ENCODE results near the gene RPL41.

RPL41 gene

DNA sequence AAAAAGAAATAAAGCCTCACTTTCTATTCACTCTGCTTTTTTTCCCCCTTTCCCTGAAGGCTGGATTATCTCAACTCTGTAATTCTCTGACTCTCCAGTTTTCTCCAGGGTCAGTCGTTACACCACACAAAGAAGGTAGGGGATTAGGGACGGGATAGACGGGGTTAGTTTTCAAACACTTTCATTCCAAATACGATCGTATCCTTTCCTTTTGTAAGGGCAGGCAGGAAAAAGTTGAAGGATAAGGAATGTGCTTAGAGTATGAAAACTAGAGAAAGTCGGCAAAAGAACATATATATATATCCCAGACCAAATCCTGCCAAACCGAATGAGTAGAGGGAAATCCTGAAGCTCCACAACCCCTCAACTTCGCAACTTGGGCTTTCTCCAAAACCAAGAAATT lies 11.1 kb downstream of the RPL41 start (continued):
- TF ChIP-seq TRIM28 (IDR thresholded peaks at IDR 0.05; ENCODE audit: borderline replicate concordance, low read length) (no peak), ZBTB17 (tag by site-specific recombination; IDR thresholded peaks at IDR 0.05) (no peak), ZNF660 (tag by site-specific recombination; IDR thresholded peaks at IDR 0.05) (0 out of 2 replicates have a peak, but pooled peaks have one; percentile 10), ZSCAN23 (tag by site-specific recombination; IDR thresholded peaks at IDR 0.05) (0 out of 2 replicates have a peak, but pooled peaks have one; percentile 45), HOXC10 (CRISPR knock-in tag; IDR thresholded peaks at IDR 0.05) (no peak), ZNF404 (tag by site-specific recombination; IDR thresholded peaks at IDR 0.05) (no peak), ZNF501 (tag by site-specific recombination; IDR thresholded peaks at IDR 0.05) (0 out of 2 replicates have a peak, but pooled peaks have one; percentile 17), REPIN1 (tag by site-specific recombination; IDR thresholded peaks at IDR 0.05; ENCODE audit: low read depth) (no peak), IKZF3 (tag by site-specific recombination; IDR thresholded peaks at IDR 0.05) (peak; percentile 83), ZNF791 (tag by site-specific recombination; IDR thresholded peaks at IDR 0.05) (no peak), ZNF571 (tag by site-specific recombination; IDR thresholded peaks at IDR 0.05) (no peak), ZNF341 (tag by site-specific recombination; IDR thresholded peaks at IDR 0.05; ENCODE audit: low read depth) (no peak), ZEB2 (tag by site-specific recombination; IDR thresholded peaks at IDR 0.05) (no peak; the same call in 1 of the 2 replicates), ZNF830 (tag by site-specific recombination; IDR thresholded peaks at IDR 0.05; ENCODE audit: low read depth) (no peak), ZSCAN30 (tag by site-specific recombination; IDR thresholded peaks at IDR 0.05) (no peak), GFI1B (tag by site-specific recombination; IDR thresholded peaks at IDR 0.05) (no peak), PRDM1 (tag by site-specific recombination; IDR thresholded peaks at IDR 0.05) (peak; percentile 96), ZNF561 (tag by site-specific recombination; IDR thresholded peaks at IDR 0.05; ENCODE audit: borderline replicate concordance) (0 out of 2 replicates have a peak, but pooled peaks have one; percentile 34), KLF16 (tag by site-specific recombination; IDR thresholded peaks at IDR 0.05) (peak; percentile 45; the same call in 1 of the 2 replicates)
- TF ChIP-seq, protein P1, sequence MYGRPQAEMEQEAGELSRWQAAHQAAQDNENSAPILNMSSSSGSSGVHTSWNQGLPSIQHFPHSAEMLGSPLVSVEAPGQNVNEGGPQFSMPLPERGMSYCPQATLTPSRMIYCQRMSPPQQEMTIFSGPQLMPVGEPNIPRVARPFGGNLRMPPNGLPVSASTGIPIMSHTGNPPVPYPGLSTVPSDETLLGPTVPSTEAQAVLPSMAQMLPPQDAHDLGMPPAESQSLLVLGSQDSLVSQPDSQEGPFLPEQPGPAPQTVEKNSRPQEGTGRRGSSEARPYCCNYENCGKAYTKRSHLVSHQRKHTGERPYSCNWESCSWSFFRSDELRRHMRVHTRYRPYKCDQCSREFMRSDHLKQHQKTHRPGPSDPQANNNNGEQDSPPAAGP (tag by site-specific recombination; IDR thresholded peaks at IDR 0.05) = 0 out of 2 replicates have a peak, but pooled peaks have one; percentile 44
- TF ChIP-seq, protein P2, sequence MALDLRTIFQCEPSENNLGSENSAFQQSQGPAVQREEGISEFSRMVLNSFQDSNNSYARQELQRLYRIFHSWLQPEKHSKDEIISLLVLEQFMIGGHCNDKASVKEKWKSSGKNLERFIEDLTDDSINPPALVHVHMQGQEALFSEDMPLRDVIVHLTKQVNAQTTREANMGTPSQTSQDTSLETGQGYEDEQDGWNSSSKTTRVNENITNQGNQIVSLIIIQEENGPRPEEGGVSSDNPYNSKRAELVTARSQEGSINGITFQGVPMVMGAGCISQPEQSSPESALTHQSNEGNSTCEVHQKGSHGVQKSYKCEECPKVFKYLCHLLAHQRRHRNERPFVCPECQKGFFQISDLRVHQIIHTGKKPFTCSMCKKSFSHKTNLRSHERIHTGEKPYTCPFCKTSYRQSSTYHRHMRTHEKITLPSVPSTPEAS (tag by site-specific recombination; IDR thresholded peaks at IDR 0.05) = no peak
- TF ChIP-seq, protein P3, sequence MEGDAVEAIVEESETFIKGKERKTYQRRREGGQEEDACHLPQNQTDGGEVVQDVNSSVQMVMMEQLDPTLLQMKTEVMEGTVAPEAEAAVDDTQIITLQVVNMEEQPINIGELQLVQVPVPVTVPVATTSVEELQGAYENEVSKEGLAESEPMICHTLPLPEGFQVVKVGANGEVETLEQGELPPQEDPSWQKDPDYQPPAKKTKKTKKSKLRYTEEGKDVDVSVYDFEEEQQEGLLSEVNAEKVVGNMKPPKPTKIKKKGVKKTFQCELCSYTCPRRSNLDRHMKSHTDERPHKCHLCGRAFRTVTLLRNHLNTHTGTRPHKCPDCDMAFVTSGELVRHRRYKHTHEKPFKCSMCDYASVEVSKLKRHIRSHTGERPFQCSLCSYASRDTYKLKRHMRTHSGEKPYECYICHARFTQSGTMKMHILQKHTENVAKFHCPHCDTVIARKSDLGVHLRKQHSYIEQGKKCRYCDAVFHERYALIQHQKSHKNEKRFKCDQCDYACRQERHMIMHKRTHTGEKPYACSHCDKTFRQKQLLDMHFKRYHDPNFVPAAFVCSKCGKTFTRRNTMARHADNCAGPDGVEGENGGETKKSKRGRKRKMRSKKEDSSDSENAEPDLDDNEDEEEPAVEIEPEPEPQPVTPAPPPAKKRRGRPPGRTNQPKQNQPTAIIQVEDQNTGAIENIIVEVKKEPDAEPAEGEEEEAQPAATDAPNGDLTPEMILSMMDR (tag by site-specific recombination; IDR thresholded peaks at IDR 0.05) = no peak
- TF ChIP-seq, protein P4, sequence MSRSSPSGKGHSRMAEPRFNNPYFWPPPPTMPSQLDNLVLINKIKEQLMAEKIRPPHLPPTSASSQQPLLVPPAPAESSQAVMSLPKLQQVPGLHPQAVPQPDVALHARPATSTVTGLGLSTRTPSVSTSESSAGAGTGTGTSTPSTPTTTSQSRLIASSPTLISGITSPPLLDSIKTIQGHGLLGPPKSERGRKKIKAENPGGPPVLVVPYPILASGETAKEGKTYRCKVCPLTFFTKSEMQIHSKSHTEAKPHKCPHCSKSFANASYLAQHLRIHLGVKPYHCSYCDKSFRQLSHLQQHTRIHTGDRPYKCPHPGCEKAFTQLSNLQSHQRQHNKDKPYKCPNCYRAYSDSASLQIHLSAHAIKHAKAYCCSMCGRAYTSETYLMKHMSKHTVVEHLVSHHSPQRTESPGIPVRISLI (tag by site-specific recombination; IDR thresholded peaks at IDR 0.05) = no peak
- TF ChIP-seq, protein P5, sequence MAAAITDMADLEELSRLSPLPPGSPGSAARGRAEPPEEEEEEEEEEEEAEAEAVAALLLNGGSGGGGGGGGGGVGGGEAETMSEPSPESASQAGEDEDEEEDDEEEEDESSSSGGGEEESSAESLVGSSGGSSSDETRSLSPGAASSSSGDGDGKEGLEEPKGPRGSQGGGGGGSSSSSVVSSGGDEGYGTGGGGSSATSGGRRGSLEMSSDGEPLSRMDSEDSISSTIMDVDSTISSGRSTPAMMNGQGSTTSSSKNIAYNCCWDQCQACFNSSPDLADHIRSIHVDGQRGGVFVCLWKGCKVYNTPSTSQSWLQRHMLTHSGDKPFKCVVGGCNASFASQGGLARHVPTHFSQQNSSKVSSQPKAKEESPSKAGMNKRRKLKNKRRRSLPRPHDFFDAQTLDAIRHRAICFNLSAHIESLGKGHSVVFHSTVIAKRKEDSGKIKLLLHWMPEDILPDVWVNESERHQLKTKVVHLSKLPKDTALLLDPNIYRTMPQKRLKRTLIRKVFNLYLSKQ (tag by site-specific recombination; IDR thresholded peaks at IDR 0.05; ENCODE audit: borderline replicate concordance) = no peak

Data from HEK293 (cell line).